Endothelial cell (in vitro differentiated cells): Measurements from ENCODE around the gene FAM204A. TPM values are rescaled to one million over a fixed set of nuclear protein-coding genes. Genes with fewer than 3 reads are reported as not detected.

Experiments
- DNase-seq: peaks from one replicate; pipeline ENCODE4 v3.0.0; 2021; ENCODE audit warnings: low spot score
- H3K27ac Mint-ChIP-seq: one replicate; pipeline ENCODE4 v1.8.0; 2021; ENCODE audit warnings: mixed read lengths, inconsistent platforms; ENCODE audit not compliant: unreplicated experiment
- H3K27me3 Mint-ChIP-seq: one replicate; pipeline ENCODE4 v1.8.0; 2021; ENCODE audit warnings: mild to moderate bottlenecking, moderate library complexity, mixed read lengths, inconsistent platforms; ENCODE audit not compliant: unreplicated experiment
- H3K36me3 Mint-ChIP-seq: one replicate; pipeline ENCODE4 v1.8.0; 2021; ENCODE audit warnings: mild to moderate bottlenecking, low read depth, mixed read lengths, inconsistent platforms; ENCODE audit not compliant: unreplicated experiment
- H3K4me1 Mint-ChIP-seq: one replicate; pipeline ENCODE4 v1.8.0; 2021; ENCODE audit warnings: mild to moderate bottlenecking, mixed read lengths, inconsistent platforms; ENCODE audit not compliant: unreplicated experiment
- H3K4me3 Mint-ChIP-seq: one replicate; pipeline ENCODE4 v1.8.0; 2021; ENCODE audit warnings: mild to moderate bottlenecking, mixed read lengths, inconsistent platforms; ENCODE audit not compliant: unreplicated experiment
- H3K9me3 Mint-ChIP-seq: one replicate; pipeline ENCODE4 v1.8.0; 2021; ENCODE audit warnings: mixed read lengths, inconsistent platforms; ENCODE audit not compliant: unreplicated experiment
- total RNA-seq: library from RNA; stranded (reverse); fragmentation: NEBNext Ultra II Directional; extraction: Animal tissue kit (Norgen Biotek cat#: 25700); gene quantifications from one replicate; pipeline ENCODE4 v1.2.1, GENCODE V29; 2021; ENCODE audit not compliant: unreplicated experiment
- TF ChIP-seq, protein P1 (sequence below): fragments of 200-600 bp; sonication (generic); IDR thresholded peaks from one replicate; pipeline ENCODE4 v1.5.0; 2021; ENCODE audit warnings: antibody characterized with exemption; ENCODE audit not compliant: unreplicated experiment

The FAM204A gene
- total RNA-seq, 1 donor from 2014 or later = 77.4 TPM

- peaks cover 2% of the 10 kb centered on the region for H3K27me3 Mint-ChIP-seq
- no peaks in the 10 kb centered on the region for H3K9me3 Mint-ChIP-seq
- H3K27ac Mint-ChIP-seq = no peak overlapping the region
- no peaks in the 10 kb centered on the region for H3K36me3 Mint-ChIP-seq
- DNase-seq = no peak
- TF ChIP-seq, protein P1, sequence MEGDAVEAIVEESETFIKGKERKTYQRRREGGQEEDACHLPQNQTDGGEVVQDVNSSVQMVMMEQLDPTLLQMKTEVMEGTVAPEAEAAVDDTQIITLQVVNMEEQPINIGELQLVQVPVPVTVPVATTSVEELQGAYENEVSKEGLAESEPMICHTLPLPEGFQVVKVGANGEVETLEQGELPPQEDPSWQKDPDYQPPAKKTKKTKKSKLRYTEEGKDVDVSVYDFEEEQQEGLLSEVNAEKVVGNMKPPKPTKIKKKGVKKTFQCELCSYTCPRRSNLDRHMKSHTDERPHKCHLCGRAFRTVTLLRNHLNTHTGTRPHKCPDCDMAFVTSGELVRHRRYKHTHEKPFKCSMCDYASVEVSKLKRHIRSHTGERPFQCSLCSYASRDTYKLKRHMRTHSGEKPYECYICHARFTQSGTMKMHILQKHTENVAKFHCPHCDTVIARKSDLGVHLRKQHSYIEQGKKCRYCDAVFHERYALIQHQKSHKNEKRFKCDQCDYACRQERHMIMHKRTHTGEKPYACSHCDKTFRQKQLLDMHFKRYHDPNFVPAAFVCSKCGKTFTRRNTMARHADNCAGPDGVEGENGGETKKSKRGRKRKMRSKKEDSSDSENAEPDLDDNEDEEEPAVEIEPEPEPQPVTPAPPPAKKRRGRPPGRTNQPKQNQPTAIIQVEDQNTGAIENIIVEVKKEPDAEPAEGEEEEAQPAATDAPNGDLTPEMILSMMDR = no peak
- H3K4me3 Mint-ChIP-seq = no peak overlapping the region
- peaks cover 2% of the 10 kb centered on the region for H3K4me1 Mint-ChIP-seq
These were observed 92.4 kb downstream of the FAM204A start for GRCh38 chr10:118249714-118250113.
